ENCODE measurements around the gene ACSS1.

ACSS1 gene

DNA sequence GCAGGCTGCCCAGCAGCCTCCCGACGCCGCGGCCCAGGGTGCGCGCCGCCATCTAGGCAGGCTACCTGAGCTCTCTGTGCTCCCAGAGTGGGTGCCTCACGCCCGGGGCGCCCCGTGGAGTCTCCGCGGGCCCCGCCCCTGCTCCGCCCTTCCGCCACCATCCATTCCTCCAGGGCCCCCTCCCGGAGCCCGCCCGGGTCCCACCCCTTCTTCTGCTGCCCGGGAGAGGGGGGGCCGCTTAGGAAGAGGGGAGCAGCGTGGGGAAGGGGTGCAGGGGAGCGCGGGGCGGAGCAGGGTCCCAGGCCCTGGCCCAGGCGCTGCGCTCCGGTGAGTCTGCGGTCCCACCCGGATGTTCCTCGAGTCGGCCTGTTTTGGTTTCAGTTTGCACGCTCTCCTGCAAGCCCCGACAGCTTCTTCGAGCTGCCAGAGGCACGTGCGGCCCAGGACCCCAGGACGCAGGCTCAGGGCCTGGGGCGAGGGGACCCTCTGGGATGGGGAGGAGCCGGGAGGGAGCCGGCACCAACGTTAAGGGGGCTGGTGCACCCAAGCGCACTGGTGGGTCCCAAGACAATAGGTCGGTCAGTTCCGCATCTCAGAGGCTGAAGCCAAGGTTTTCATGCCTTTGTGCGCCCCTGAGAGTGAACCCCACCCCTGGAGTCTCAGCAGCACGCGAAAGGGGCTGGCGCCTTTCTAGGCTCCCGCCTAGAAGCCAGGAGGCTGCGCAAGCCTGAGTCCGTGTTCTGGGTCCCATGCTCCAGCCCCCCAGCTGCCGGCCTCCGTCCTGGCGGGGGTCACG is at the start of gene ACSS1:
Gene ACSS1 (minus strand): TSS at position 89 of the 796 bp plus-strand sequence. CDS start 37 bp downstream, at position 52.
- no peak for DNase-seq

- DNase-seq = no peak
Measured at GRCh38 chr20:25103526-25103925, 45.6 kb upstream of the ACSS1 start.

GRCh38 chr20:25100914-25101313 is 43.0 kb upstream of the ACSS1 start:
- no peak for DNase-seq

- DNase-seq = peak; percentile 11
Measured at GRCh38 chr20:25099601-25100140, 41.7 kb upstream of the ACSS1 start.

- DNase-seq = no peak
Measured at GRCh38 chr20:25097498-25097897, 39.6 kb upstream of the ACSS1 start.

DNA sequence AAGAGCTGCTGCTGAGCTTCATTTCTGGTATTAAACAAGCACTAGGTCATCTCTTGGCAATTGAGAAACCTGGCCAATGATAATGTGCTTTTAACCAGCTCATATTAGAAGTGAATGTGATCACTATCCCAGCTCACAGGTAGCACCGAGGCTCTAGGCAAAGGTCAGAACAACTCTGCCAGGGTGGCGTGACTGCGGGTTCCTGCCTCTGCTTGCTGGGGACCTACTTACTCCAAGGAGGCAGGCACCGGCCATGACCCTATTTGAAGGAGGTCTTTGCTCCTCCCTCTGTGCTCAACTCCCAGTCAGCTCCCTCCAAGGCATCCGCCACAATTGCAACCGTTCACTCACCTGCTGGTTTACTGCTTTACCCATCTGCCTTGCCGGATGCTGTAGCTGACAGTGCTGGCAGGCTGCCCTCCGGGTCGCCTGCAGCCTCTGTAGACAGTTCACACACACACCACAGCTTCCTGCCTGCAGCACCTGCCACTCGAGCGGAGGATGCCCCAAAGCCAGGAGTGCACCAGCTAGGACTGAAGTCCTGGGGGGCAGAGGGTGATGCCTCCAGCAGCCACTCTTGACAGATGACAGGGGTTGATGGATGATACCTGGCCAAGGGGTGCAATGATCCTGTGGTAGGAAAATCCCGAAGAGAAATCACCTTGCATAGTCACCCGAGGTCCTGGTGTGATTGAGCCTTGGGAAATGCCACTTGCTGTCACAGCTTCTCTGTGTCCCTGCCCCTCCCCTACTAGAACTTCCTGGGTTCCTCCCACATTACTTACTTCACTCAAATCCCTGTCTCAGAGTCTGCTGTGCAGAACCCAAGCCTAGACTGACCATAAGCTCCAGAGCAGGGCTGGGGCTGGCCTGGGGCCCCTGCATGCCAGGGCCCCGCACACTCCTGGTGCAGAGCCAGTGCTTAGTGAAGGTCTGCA is 32.8 kb upstream of the ACSS1 start:
- no peak for DNase-seq

DNA sequence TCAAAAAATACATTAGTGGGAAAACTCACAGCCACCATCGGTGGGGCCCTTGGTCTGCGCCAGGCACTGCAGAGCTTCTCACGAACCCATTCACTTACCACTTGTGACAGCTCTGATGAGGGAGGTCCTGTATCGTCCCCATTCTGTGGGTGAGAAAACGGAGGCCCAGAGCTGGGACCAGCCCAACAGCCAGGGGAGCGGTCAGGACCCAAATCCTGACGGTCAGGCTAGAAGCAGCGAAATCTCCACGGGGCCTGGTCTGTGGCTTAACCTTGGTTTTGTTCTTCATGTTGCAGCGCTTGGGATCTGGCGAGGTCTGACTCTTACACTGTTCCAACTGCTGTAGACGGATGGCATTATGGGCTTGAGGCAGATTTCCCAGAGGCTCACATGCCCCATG is 31.7 kb upstream of the ACSS1 start:
- DNase-seq = no peak

DNA sequence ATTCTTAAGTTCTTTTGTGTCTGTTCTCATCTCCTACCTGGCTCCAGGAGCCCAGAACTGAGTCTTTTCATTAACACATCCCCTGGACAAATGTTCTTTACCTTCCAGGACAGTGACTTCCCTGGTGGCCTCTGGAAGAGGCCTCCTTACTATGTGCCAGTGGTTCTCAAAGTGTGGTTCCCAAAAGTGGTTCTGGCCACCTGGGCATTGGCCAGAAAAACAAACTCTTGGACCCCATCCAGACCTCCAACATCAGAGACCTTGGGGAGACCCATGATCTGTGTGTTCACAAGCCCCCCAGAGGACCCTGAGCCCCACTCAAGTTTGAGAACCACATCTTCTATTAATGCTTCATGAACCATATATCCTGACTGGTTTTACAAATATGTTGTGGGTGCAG is 31.2 kb upstream of the ACSS1 start:
- DNase-seq = no peak

- no peak for DNase-seq
Measured at GRCh38 chr20:25088267-25088666, 30.3 kb upstream of the ACSS1 start.

- no peak for DNase-seq
Measured at GRCh38 chr20:25087186-25087929, 29.4 kb upstream of the ACSS1 start.

- DNase-seq = no peak
Measured at GRCh38 chr20:25085756-25086495, 28.0 kb upstream of the ACSS1 start.

- DNase-seq = no peak
Measured at GRCh38 chr20:25084626-25085187, 26.8 kb upstream of the ACSS1 start.

GRCh38 chr20:25083773-25084625 is 26.1 kb upstream of the ACSS1 start:
- no peak for DNase-seq

GRCh38 chr20:25083141-25083772 is 25.3 kb upstream of the ACSS1 start:
- no peak for DNase-seq

DNA sequence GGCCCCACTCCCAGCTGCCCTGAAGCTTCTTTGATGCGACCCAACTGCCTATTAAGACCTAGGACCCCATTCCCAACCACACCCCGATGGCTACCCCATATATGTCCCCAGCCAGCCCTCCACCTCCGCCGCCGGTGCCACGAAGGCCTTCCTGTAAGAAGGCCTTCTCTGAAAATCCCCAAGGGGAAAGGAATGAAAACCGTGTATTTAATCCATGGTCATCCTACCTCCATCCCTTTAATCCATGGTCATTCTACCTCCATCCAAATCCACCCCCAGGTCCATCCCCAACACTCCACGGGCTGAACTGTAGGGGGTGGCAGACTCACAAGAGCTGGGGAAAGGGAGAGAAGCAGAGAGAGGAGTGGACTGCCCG is 24.5 kb upstream of the ACSS1 start:
- DNase-seq = no peak

- DNase-seq = no peak
Measured at GRCh38 chr20:25081730-25082497, 24.0 kb upstream of the ACSS1 start, which contains the start of gene VSX1. Gene VSX1 (minus strand): TSS chr20:25082141. CDS start chr20:25082096, 45 bp downstream.

DNA sequence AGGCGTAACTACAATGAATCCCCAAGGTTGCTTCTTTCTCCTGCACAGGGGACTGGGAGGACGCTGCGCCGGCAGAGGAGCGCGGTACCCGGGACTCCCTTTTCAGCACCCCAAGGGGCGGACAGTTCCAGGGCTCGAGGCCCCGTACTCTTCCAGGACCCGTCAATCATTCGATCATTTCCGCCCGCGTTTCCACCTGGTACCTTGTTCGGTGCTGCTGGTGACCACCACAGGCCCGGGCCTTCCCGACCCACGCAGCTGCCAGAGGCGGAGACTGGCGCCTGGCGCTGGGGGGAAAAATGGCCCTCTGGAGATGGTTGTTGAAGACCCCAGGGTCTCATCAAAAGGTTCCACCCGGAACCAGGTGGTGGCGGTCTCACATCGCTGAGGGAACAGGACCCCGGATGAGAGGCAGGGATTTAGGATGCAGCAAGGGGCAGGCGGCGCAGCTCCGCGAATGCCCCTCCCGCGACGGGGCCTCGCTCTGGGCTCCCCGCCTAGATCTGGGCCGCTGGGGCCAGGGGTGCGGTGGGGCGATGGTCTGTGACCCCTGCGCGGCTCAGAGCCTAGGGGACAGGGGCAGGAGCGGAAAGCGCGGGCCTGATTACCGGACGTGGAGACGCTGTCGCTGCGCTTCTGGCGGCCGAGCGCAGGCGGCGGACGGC is 23.3 kb upstream of the ACSS1 start:
- no peak for DNase-seq

GRCh38 chr20:25079171-25079570 is 21.2 kb upstream of the ACSS1 start:
- DNase-seq = no peak

DNA sequence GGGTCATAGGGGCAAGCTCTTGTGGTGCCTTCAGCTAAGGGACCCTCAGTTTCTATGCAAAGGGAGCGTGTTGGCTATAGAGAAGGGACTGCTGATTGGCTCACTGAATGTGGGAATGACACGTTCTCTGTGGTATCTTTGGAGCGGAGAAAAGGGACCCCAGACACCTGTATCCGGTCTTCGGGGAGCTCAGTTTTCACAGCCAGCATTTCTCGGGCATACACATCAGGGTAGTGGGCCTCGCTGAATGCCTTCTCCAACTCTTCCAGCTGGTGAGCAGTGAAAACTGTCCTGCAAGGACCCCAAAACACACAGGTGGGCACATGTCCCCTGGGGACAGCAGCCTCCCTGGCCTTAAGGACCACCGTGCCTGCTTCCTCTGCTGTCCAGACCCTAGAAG is 20.7 kb upstream of the ACSS1 start:
- no peak for DNase-seq
